HEK293 (cell line): ENCODE data around the gene DLG1.

Experiments used
- HOXA7 ChIP-seq: sonication (generic); formaldehyde crosslinking; IDR thresholded peaks from 2 replicates; pipeline ENCODE4 v1.8.1; 2022; ENCODE audit warnings: missing genetic modification reagents, borderline replicate concordance
- RBAK ChIP-seq: fragments of 450-650 bp; formaldehyde crosslinking; IDR thresholded peaks from 2 replicates; pipeline ENCODE4 v1.5.1; 2016; ENCODE audit warnings: missing biosample characterization, missing genetic modification characterization
- WT1 ChIP-seq: fragments of 450-650 bp; formaldehyde crosslinking; IDR thresholded peaks from 2 replicates; pipeline ENCODE4 v1.5.1; 2016; ENCODE audit warnings: missing biosample characterization, missing genetic modification characterization
- ZBTB17 ChIP-seq: fragments of 450-650 bp; formaldehyde crosslinking; IDR thresholded peaks from 2 replicates; pipeline ENCODE4 v1.5.1; 2016; ENCODE audit warnings: missing biosample characterization, missing genetic modification characterization
- ZBTB20 ChIP-seq: fragments of 450-650 bp; formaldehyde crosslinking; IDR thresholded peaks from 2 replicates; pipeline ENCODE4 v1.5.1; 2016; ENCODE audit warnings: missing biosample characterization, missing genetic modification characterization
- ZBTB8A ChIP-seq: fragments of 450-650 bp; formaldehyde crosslinking; IDR thresholded peaks from 2 replicates; pipeline ENCODE4 v1.5.1; 2016; ENCODE audit warnings: missing biosample characterization, missing genetic modification characterization
- ZFP37 ChIP-seq: fragments of 450-650 bp; formaldehyde crosslinking; IDR thresholded peaks from 2 replicates; pipeline ENCODE4 v1.5.1; 2016; ENCODE audit warnings: missing biosample characterization, missing genetic modification characterization
- ZIC2 ChIP-seq: fragments of 450-650 bp; formaldehyde crosslinking; IDR thresholded peaks from 2 replicates; pipeline ENCODE4 v1.5.1; 2016; ENCODE audit warnings: missing biosample characterization, missing genetic modification characterization
- ZNF121 ChIP-seq: fragments of 450-650 bp; formaldehyde crosslinking; IDR thresholded peaks from 2 replicates; pipeline ENCODE4 v1.5.1; 2016; ENCODE audit warnings: missing biosample characterization, missing genetic modification characterization
- ZNF138 ChIP-seq: fragments of 450-650 bp; formaldehyde crosslinking; IDR thresholded peaks from 2 replicates; pipeline ENCODE4 v1.5.1; 2016; ENCODE audit warnings: missing biosample characterization, missing genetic modification characterization, borderline replicate concordance
- ZNF23 ChIP-seq: fragments of 450-650 bp; formaldehyde crosslinking; IDR thresholded peaks from 2 replicates; pipeline ENCODE4 v1.5.1; 2016; ENCODE audit warnings: missing biosample characterization, missing genetic modification characterization, borderline replicate concordance
- ZNF24 ChIP-seq: fragments of 450-650 bp; formaldehyde crosslinking; IDR thresholded peaks from 2 replicates; pipeline ENCODE4 v1.5.1; 2016; ENCODE audit warnings: missing biosample characterization, missing genetic modification characterization
- ZNF416 ChIP-seq: fragments of 450-650 bp; formaldehyde crosslinking; IDR thresholded peaks from 2 replicates; pipeline ENCODE4 v1.5.1; 2016; ENCODE audit warnings: missing biosample characterization, missing genetic modification characterization
- ZNF426 ChIP-seq: fragments of 450-650 bp; formaldehyde crosslinking; IDR thresholded peaks from 2 replicates; pipeline ENCODE4 v1.5.1; 2017; ENCODE audit warnings: missing biosample characterization, missing genetic modification characterization, mild to moderate bottlenecking, inconsistent platforms, moderate library complexity
- ZNF510 ChIP-seq: fragments of 450-650 bp; formaldehyde crosslinking; IDR thresholded peaks from 2 replicates; pipeline ENCODE4 v1.5.1; 2018; ENCODE audit warnings: mild to moderate bottlenecking, missing genetic modification characterization, missing biosample characterization; ENCODE audit not compliant: insufficient replicate concordance
- ZNF530 ChIP-seq: fragments of 450-650 bp; formaldehyde crosslinking; IDR thresholded peaks from 2 replicates; pipeline ENCODE4 v1.5.1; 2016; ENCODE audit warnings: low read depth, missing biosample characterization, missing genetic modification characterization
- ZNF560 ChIP-seq: fragments of 450-650 bp; formaldehyde crosslinking; IDR thresholded peaks from 2 replicates; pipeline ENCODE4 v1.5.1; 2017; ENCODE audit warnings: missing biosample characterization, missing genetic modification characterization, borderline replicate concordance
- ZNF629 ChIP-seq: fragments of 450-650 bp; formaldehyde crosslinking; IDR thresholded peaks from 2 replicates; pipeline ENCODE4 v1.5.1; 2017; ENCODE audit warnings: missing biosample characterization, missing genetic modification characterization
- ZNF654 ChIP-seq: fragments of 450-650 bp; formaldehyde crosslinking; IDR thresholded peaks from 2 replicates; pipeline ENCODE4 v1.5.1; 2016; ENCODE audit warnings: low read depth, missing biosample characterization, missing genetic modification characterization
- ZNF660 ChIP-seq: fragments of 450-650 bp; IDR thresholded peaks from 2 replicates; pipeline ENCODE4 v1.5.1; 2018; ENCODE audit warnings: missing biosample characterization, mild to moderate bottlenecking, missing genetic modification characterization
- ZNF677 ChIP-seq: fragments of 450-650 bp; IDR thresholded peaks from 2 replicates; pipeline ENCODE4 v1.5.0; 2018; ENCODE audit warnings: missing biosample characterization, mild to moderate bottlenecking, missing genetic modification characterization, moderate library complexity
- ZNF707 ChIP-seq: fragments of 450-650 bp; formaldehyde crosslinking; IDR thresholded peaks from 2 replicates; pipeline ENCODE4 v1.5.1; 2016; ENCODE audit warnings: missing biosample characterization, missing genetic modification characterization
- ZSCAN30 ChIP-seq: fragments of 450-650 bp; IDR thresholded peaks from 2 replicates; pipeline ENCODE4 v1.5.1; 2018; ENCODE audit warnings: missing biosample characterization, mild to moderate bottlenecking, missing genetic modification characterization, moderate library complexity
- ZXDB ChIP-seq: fragments of 450-650 bp; formaldehyde crosslinking; IDR thresholded peaks from 2 replicates; pipeline ENCODE4 v1.5.1; 2016; ENCODE audit warnings: missing biosample characterization, missing genetic modification characterization
- TF ChIP-seq, protein P1 (sequence below): fragments of 450-650 bp; formaldehyde crosslinking; conservative IDR thresholded peaks from 2 replicates; pipeline ENCODE4 v1.5.1; 2016; ENCODE audit warnings: low read depth, missing biosample characterization, missing genetic modification characterization
- TF ChIP-seq, protein P2 (sequence below): fragments of 450-650 bp; formaldehyde crosslinking; IDR thresholded peaks from 2 replicates; pipeline ENCODE4 v1.5.1; 2016; ENCODE audit warnings: missing biosample characterization, missing genetic modification characterization
- TF ChIP-seq, protein P3 (sequence below): fragments of 450-650 bp; formaldehyde crosslinking; IDR thresholded peaks from 2 replicates; pipeline ENCODE4 v1.5.1; 2017; ENCODE audit warnings: missing biosample characterization, mild to moderate bottlenecking, missing genetic modification characterization, moderate library complexity
- TF ChIP-seq, protein P4 (sequence below): fragments of 450-650 bp; IDR thresholded peaks from 2 replicates; pipeline ENCODE4 v1.5.1; 2018; ENCODE audit warnings: missing biosample characterization, missing genetic modification characterization
- TF ChIP-seq, protein P5 (sequence below): fragments of 450-650 bp; formaldehyde crosslinking; IDR thresholded peaks from 2 replicates; pipeline ENCODE4 v1.5.1; 2016; ENCODE audit warnings: missing biosample characterization, missing genetic modification characterization, low read depth

The DLG1 gene

DNA sequence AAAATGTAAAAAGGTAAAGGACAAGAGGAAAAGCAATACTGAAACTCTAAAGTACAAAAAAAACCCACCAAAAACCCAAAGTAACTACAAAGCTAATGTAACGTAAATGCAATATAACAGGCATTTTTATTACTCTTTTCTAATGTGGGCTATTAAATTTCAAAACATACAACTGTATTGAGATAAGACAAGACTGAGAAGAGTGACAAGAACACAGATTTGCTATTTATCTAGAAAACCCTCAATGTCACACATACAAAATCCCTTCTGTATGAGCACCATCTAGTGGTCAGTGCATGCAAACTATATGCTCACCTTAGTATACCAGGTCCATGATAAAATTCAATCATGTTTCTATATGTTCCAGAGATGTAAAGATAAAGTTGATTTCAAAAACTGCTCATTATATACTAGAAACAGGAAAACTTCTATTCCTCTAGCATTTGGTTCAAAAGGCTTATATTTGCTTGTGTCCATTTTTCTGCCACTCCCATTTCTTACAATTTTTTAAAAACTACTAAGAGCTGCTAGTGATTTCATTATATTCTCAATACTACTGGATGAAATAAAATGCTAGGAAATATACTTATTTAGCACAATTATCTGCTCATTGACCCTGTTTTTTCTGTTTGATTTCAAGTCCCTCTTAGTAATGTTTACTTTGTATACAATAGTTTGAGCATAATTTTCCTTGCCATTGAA lies 111.4 kb downstream of the DLG1 start (continued):
- TF ChIP-seq, protein P1, sequence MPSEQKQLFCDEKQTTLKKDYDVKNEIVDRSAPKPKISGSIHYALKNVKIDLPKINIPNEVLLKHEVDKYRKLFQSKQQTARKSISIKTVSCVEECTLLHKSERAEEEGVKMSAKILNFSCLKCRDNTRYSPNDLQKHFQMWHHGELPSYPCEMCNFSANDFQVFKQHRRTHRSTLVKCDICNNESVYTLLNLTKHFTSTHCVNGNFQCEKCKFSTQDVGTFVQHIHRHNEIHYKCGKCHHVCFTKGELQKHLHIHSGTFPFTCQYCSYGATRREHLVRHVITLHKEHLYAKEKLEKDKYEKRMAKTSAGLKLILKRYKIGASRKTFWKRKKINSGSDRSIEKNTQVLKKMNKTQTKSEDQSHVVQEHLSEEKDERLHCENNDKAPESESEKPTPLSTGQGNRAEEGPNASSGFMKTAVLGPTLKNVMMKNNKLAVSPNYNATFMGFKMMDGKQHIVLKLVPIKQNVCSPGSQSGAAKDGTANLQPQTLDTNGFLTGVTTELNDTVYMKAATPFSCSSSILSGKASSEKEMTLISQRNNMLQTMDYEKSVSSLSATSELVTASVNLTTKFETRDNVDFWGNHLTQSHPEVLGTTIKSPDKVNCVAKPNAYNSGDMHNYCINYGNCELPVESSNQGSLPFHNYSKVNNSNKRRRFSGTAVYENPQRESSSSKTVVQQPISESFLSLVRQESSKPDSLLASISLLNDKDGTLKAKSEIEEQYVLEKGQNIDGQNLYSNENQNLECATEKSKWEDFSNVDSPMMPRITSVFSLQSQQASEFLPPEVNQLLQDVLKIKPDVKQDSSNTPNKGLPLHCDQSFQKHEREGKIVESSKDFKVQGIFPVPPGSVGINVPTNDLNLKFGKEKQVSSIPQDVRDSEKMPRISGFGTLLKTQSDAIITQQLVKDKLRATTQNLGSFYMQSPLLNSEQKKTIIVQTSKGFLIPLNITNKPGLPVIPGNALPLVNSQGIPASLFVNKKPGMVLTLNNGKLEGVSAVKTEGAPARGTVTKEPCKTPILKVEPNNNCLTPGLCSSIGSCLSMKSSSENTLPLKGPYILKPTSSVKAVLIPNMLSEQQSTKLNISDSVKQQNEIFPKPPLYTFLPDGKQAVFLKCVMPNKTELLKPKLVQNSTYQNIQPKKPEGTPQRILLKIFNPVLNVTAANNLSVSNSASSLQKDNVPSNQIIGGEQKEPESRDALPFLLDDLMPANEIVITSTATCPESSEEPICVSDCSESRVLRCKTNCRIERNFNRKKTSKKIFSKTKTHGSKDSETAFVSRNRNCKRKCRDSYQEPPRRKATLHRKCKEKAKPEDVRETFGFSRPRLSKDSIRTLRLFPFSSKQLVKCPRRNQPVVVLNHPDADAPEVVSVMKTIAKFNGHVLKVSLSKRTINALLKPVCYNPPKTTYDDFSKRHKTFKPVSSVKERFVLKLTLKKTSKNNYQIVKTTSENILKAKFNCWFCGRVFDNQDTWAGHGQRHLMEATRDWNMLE (tag by site-specific recombination): no peak
- TF ChIP-seq, protein P2, sequence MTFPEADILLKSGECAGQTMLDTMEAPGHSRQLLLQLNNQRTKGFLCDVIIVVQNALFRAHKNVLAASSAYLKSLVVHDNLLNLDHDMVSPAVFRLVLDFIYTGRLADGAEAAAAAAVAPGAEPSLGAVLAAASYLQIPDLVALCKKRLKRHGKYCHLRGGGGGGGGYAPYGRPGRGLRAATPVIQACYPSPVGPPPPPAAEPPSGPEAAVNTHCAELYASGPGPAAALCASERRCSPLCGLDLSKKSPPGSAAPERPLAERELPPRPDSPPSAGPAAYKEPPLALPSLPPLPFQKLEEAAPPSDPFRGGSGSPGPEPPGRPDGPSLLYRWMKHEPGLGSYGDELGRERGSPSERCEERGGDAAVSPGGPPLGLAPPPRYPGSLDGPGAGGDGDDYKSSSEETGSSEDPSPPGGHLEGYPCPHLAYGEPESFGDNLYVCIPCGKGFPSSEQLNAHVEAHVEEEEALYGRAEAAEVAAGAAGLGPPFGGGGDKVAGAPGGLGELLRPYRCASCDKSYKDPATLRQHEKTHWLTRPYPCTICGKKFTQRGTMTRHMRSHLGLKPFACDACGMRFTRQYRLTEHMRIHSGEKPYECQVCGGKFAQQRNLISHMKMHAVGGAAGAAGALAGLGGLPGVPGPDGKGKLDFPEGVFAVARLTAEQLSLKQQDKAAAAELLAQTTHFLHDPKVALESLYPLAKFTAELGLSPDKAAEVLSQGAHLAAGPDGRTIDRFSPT: no peak
- TF ChIP-seq ZNF707 (tag by site-specific recombination) (no peak), ZNF416 (tag by site-specific recombination) (no peak), ZXDB (tag by site-specific recombination) (0 out of 2 replicates have a peak, but pooled peaks have one; percentile 23), ZNF530 (tag by site-specific recombination) (no peak), ZBTB17 (tag by site-specific recombination) (peak; percentile 68; the same call in 1 of the 2 replicates), ZNF24 (no peak), ZNF138 (tag by site-specific recombination) (no peak), ZNF677 (tag by site-specific recombination) (no peak), ZBTB8A (tag by site-specific recombination) (peak; percentile 25; the same call in 1 of the 2 replicates), ZNF629 (no peak), ZSCAN30 (tag by site-specific recombination) (0 out of 2 replicates have a peak, but pooled peaks have one; percentile 37), ZNF121 (tag by site-specific recombination) (no peak), ZNF654 (tag by site-specific recombination) (peak; percentile 74), ZNF23 (tag by site-specific recombination) (no peak), HOXA7 (CRISPR knock-in tag) (no peak), ZNF560 (tag by site-specific recombination) (no peak), WT1 (no peak), RBAK (tag by site-specific recombination) (no peak), ZNF510 (tag by site-specific recombination) (no peak), ZNF426 (tag by site-specific recombination) (no peak), ZBTB20 (tag by site-specific recombination) (no peak), ZFP37 (no peak), ZNF660 (tag by site-specific recombination) (peak; percentile 45; the same call in 1 of the 2 replicates), ZIC2 (tag by site-specific recombination) (no peak)
- TF ChIP-seq, protein P3, sequence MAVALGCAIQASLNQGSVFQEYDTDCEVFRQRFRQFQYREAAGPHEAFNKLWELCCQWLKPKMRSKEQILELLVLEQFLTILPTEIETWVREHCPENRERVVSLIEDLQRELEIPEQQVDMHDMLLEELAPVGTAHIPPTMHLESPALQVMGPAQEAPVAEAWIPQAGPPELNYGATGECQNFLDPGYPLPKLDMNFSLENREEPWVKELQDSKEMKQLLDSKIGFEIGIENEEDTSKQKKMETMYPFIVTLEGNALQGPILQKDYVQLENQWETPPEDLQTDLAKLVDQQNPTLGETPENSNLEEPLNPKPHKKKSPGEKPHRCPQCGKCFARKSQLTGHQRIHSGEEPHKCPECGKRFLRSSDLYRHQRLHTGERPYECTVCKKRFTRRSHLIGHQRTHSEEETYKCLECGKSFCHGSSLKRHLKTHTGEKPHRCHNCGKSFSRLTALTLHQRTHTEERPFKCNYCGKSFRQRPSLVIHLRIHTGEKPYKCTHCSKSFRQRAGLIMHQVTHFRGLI: no peak
- TF ChIP-seq, protein P4, sequence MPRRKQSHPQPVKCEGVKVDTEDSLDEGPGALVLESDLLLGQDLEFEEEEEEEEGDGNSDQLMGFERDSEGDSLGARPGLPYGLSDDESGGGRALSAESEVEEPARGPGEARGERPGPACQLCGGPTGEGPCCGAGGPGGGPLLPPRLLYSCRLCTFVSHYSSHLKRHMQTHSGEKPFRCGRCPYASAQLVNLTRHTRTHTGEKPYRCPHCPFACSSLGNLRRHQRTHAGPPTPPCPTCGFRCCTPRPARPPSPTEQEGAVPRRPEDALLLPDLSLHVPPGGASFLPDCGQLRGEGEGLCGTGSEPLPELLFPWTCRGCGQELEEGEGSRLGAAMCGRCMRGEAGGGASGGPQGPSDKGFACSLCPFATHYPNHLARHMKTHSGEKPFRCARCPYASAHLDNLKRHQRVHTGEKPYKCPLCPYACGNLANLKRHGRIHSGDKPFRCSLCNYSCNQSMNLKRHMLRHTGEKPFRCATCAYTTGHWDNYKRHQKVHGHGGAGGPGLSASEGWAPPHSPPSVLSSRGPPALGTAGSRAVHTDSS: no peak
- TF ChIP-seq, protein P5, sequence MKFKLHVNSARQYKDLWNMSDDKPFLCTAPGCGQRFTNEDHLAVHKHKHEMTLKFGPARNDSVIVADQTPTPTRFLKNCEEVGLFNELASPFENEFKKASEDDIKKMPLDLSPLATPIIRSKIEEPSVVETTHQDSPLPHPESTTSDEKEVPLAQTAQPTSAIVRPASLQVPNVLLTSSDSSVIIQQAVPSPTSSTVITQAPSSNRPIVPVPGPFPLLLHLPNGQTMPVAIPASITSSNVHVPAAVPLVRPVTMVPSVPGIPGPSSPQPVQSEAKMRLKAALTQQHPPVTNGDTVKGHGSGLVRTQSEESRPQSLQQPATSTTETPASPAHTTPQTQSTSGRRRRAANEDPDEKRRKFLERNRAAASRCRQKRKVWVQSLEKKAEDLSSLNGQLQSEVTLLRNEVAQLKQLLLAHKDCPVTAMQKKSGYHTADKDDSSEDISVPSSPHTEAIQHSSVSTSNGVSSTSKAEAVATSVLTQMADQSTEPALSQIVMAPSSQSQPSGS: no peak
